CD14-positive monocyte (primary cell): Measurements from ENCODE around the gene RAPGEF5. TPM values are rescaled to one million over a fixed set of nuclear protein-coding genes. Genes with fewer than 3 reads are reported as not detected.

Experiments used
- DNase-seq, 3 donors: peaks; one replicate each; pipeline ENCODE4 v3.0.0-alpha.2; 2011 to 2022
- H2AFZ ChIP-seq: 2 replicates; pipeline ENCODE4 v1.6.0; 2012; ENCODE audit warnings: mild to moderate bottlenecking, low read depth, low read length, inconsistent platforms; ENCODE audit not compliant: insufficient read depth, poor library complexity, severe bottlenecking
- H3K27ac ChIP-seq, 2 donors: 1 replicate in 1 of 2; 2 replicates in 1 of 2; pipeline ENCODE4 v1.5.1; 2012 to 2013; ENCODE audit warnings: low read length in 2 of 2, control low read depth in 1 of 2, inconsistent platforms in 1 of 2, low read depth in 1 of 2, mild to moderate bottlenecking in 1 of 2
- H3K27me3 ChIP-seq, 2 donors: one replicate each; pipeline versions ENCODE4 v1.6.0 to v1.6.1; 2011 to 2013; ENCODE audit warnings: low read length in 2 of 2; ENCODE audit not compliant: control insufficient read depth in 2 of 2, insufficient read depth in 2 of 2
- H3K36me3 ChIP-seq, 2 donors: replicated peaks in 1 of 2; 1 replicate in 1 of 2; 2 replicates in 1 of 2; pipeline versions ENCODE4 v1.5.1 to v1.6.1; 2012 to 2013; ENCODE audit warnings: low read length in 2 of 2, control low read depth in 1 of 2, inconsistent platforms in 1 of 2, mild to moderate bottlenecking in 1 of 2; ENCODE audit not compliant: insufficient read depth in 2 of 2, control insufficient read depth in 1 of 2
- H3K4me1 ChIP-seq, 2 donors: 1 replicate in 1 of 2; 2 replicates in 1 of 2; pipeline versions ENCODE4 v1.5.1 to v1.6.1; 2012 to 2013; ENCODE audit warnings: low read length in 2 of 2, control low read depth in 1 of 2, inconsistent platforms in 1 of 2, mild to moderate bottlenecking in 1 of 2, moderate library complexity in 1 of 2; ENCODE audit not compliant: insufficient read depth in 2 of 2, control insufficient read depth in 1 of 2
- H3K4me2 ChIP-seq: replicated peaks from 2 replicates; pipeline ENCODE3; 2012; ENCODE audit warnings: low read length, moderate library complexity, mild to moderate bottlenecking; ENCODE audit not compliant: poor library complexity, severe bottlenecking; ENCODE audit errors: extremely low read depth
- H3K4me3 ChIP-seq, 3 experiments: fragments of 200-600 bp in 1 of 3; sonication (generic) in 1 of 3; replicated peaks in 1 of 3; 1 replicate in 2 of 3; 2 replicates in 1 of 3; pipeline ENCODE4 v1.5.1; 2011 to 2013; ENCODE audit warnings: low read length in 3 of 3, mild to moderate bottlenecking in 3 of 3, control low read depth in 2 of 3, low read depth in 2 of 3, inconsistent platforms in 1 of 3, moderate library complexity in 1 of 3
- H3K79me2 ChIP-seq: 2 replicates; pipeline ENCODE4 v1.6.0; 2012; ENCODE audit warnings: mild to moderate bottlenecking, control low read depth, inconsistent platforms, low read length, moderate library complexity; ENCODE audit not compliant: insufficient read depth
- H3K9ac ChIP-seq: 2 replicates; pipeline ENCODE4 v1.6.0; 2017; ENCODE audit warnings: low read length, mild to moderate bottlenecking; ENCODE audit not compliant: insufficient read depth, poor library complexity, severe bottlenecking
- H3K9me3 ChIP-seq, 2 donors: replicated peaks in 1 of 2; 1 replicate in 1 of 2; 2 replicates in 1 of 2; pipeline versions ENCODE4 v1.5.1 to v1.6.1; 2012 to 2013; ENCODE audit warnings: low read length in 2 of 2, control low read depth in 1 of 2; ENCODE audit not compliant: control insufficient read depth in 1 of 2, insufficient read depth in 1 of 2
- H4K20me1 ChIP-seq: 2 replicates; pipeline ENCODE4 v1.6.0; 2012; ENCODE audit warnings: mild to moderate bottlenecking, low read length, control low read depth, moderate library complexity; ENCODE audit not compliant: insufficient read depth
- H3K27ac Mint-ChIP-seq, 7 donors: one replicate each; pipeline ENCODE4 v1.8.0; 2020; ENCODE audit warnings: mild to moderate bottlenecking in 7 of 7, mixed read lengths in 7 of 7, moderate library complexity in 6 of 7, inconsistent platforms in 2 of 7
- H3K27me3 Mint-ChIP-seq, 3 donors: one replicate each; pipeline ENCODE4 v1.8.0; 2021 to 2022; ENCODE audit warnings: low read depth in 3 of 3, mild to moderate bottlenecking in 3 of 3, mixed read lengths in 3 of 3, moderate library complexity in 3 of 3, inconsistent platforms in 1 of 3
- H3K36me3 Mint-ChIP-seq, 2 donors: one replicate each; pipeline ENCODE4 v1.8.0; 2020; ENCODE audit warnings: mixed read lengths in 2 of 2, inconsistent platforms in 1 of 2, mild to moderate bottlenecking in 1 of 2
- H3K4me1 Mint-ChIP-seq: one replicate; pipeline ENCODE4 v1.8.0; 2020; ENCODE audit warnings: mild to moderate bottlenecking, mixed read lengths
- H3K4me3 Mint-ChIP-seq, 2 donors: one replicate each; pipeline ENCODE4 v1.8.0; 2020; ENCODE audit warnings: mild to moderate bottlenecking in 2 of 2, mixed read lengths in 2 of 2, moderate library complexity in 1 of 2
- H3K9me3 Mint-ChIP-seq, 7 donors: one replicate each; pipeline ENCODE4 v1.8.0; 2020 to 2022; ENCODE audit warnings: mixed read lengths in 7 of 7, mild to moderate bottlenecking in 6 of 7, moderate library complexity in 6 of 7, inconsistent platforms in 2 of 7
- WGBS: methylation state at CpG from one replicate; pipeline ENCODE4 v1.1.5; 2013; ENCODE audit warnings: missing lambda C conversion rate; ENCODE audit not compliant: insufficient coverage; 5-methylcytosine and 5-hydroxymethylcytosine counted together
- intact Hi-C, 2 donors: fragments of 100-400 bp; cut with micrococcal nuclease; formaldehyde crosslinking; loops; one replicate each; pipeline versions ENCODE4 v1.15.0 to v1.15.1; 2023
- polyA plus RNA-seq, 3 donors: library from polyadenylated mRNA; depleted of rRNA in 1 of 3; unstranded in 2 of 3; stranded (reverse) in 1 of 3; fragments of 300-500 nt in 2 of 3; fragments of >200 nt in 1 of 3; fragmentation: Illumina TruSeq in 2 of 3; gene quantifications; 1 replicate in 2 of 3; 2 replicates in 1 of 3; pipeline ENCODE4 v1.2.3, GENCODE V29; 2012 to 2021
- TF ChIP-seq, protein P1 (sequence below): fragments of 200-600 bp; IDR thresholded peaks from one replicate; pipeline ENCODE4 v1.8.0; 2022; ENCODE audit warnings: antibody characterized with exemption, mild to moderate bottlenecking

The RAPGEF5 gene
- polyA plus RNA-seq, 3 donors: not detected

DNA sequence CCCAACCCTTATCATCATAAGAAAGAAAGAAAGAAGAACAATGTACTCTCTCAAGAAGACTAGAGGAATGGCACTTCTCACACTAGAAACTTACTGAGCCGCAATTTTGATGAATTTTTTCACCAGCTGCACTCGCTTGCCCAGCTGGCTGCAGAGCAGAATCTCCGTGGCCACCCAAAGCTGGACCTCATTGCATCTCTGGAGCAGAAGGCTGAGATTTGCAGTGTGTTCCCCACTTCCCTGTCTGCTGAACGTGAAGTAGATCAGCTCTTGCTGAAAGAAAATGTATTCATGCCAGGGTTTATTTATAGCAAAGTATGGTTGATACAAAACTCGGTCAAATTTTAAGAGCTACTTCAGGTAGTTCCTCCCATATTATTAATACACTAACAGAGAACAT lies 212.0 kb downstream of the RAPGEF5 start:
- H3K4me1 ChIP-seq: no peaks in the 10 kb centered on the region
- H3K27me3 ChIP-seq: no peaks in the 10 kb centered on the region
- no peak overlapping the region for H3K27ac ChIP-seq
- TF ChIP-seq, protein P1, sequence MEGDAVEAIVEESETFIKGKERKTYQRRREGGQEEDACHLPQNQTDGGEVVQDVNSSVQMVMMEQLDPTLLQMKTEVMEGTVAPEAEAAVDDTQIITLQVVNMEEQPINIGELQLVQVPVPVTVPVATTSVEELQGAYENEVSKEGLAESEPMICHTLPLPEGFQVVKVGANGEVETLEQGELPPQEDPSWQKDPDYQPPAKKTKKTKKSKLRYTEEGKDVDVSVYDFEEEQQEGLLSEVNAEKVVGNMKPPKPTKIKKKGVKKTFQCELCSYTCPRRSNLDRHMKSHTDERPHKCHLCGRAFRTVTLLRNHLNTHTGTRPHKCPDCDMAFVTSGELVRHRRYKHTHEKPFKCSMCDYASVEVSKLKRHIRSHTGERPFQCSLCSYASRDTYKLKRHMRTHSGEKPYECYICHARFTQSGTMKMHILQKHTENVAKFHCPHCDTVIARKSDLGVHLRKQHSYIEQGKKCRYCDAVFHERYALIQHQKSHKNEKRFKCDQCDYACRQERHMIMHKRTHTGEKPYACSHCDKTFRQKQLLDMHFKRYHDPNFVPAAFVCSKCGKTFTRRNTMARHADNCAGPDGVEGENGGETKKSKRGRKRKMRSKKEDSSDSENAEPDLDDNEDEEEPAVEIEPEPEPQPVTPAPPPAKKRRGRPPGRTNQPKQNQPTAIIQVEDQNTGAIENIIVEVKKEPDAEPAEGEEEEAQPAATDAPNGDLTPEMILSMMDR: no peak
- Mint-ChIP-seq H3K36me3 (no peaks in the 10 kb centered on the region), H3K4me1 (peaks cover 2% of the 10 kb centered on the region), H3K27ac (no peak overlapping the region), H3K9me3 (no peaks in the 10 kb centered on the region), H3K27me3 (peaks cover 0 to 1% (median 0%) of the 10 kb centered on the region in 3 donors), H3K4me3 (no peak overlapping the region)
- H4K20me1 ChIP-seq: no peaks in the 10 kb centered on the region
- no peak overlapping the region for H2AFZ ChIP-seq
- H3K9me3 ChIP-seq: no peaks in the 10 kb centered on the region
- no peaks in the 10 kb centered on the region for H3K79me2 ChIP-seq
- no peak overlapping the region for H3K9ac ChIP-seq
- no peak for DNase-seq
- H3K4me3 ChIP-seq: no peak overlapping the region
- no peaks in the 10 kb centered on the region for H3K36me3 ChIP-seq
- intact Hi-C loops: no loop called here
- WGBS: 94% methylated on average over 2 of the region's 5 CpGs
- H3K4me2 ChIP-seq: no peak overlapping the region

DNA sequence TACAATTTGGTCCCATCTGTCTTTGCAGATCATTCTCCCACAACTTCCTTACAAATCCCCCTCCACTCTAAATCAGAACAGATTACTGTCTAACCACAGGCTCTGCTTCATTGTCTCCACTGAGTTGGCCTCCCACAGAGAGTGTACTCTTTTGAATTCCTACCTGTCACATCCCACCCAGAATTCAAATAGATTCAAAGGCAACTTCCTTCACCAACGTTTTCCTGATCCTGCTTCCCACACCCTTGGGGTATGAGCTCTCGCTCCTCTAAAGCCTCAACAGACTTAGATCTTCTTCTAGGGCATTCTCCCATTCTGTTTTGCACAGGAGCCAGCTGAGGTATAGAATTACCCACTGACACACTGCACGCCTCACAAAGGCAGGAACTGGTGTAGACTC lies 213.5 kb downstream of the RAPGEF5 start:
- no peak for DNase-seq
- no peaks in the 10 kb centered on the region for H4K20me1 ChIP-seq
- H3K9me3 ChIP-seq: no peaks in the 10 kb centered on the region
- H3K9ac ChIP-seq: no peak overlapping the region
- H3K4me1 ChIP-seq: no peaks in the 10 kb centered on the region
- Mint-ChIP-seq H3K27ac (no peak overlapping the region), H3K9me3 (peaks cover 0 to 2% (median 0%) of the 10 kb centered on the region in 7 donors), H3K27me3 (peaks cover 0 to 1% (median 0%) of the 10 kb centered on the region in 3 donors), H3K36me3 (no peaks in the 10 kb centered on the region), H3K4me1 (peaks cover 2% of the 10 kb centered on the region), H3K4me3 (no peak overlapping the region)
- intact Hi-C loops: no loop called here
- no peaks in the 10 kb centered on the region for H3K27me3 ChIP-seq
- no peak overlapping the region for H3K4me3 ChIP-seq
- no peak overlapping the region for H3K27ac ChIP-seq
- no peaks in the 10 kb centered on the region for H3K36me3 ChIP-seq
- 80% methylated on average over 2 of the region's 3 CpGs for WGBS
- TF ChIP-seq, protein P1: no peak
- no peak overlapping the region for H3K4me2 ChIP-seq
- no peak overlapping the region for H2AFZ ChIP-seq
- H3K79me2 ChIP-seq: no peaks in the 10 kb centered on the region
